Measurements from ENCODE around the gene TRPM4.

GRCh38 chr19:49155005-49155819 is 2.4 kb upstream of the TRPM4 start, which contains the start of gene HRC:
- TF ChIP-seq POLR2A (IDR thresholded peaks at IDR 0.05) (no peak), CTCF (IDR thresholded peaks at IDR 0.05) (no peak)
